Cardiac muscle cell (in vitro differentiated cells and primary cell): ENCODE measurements around the gene ERBB4. TPM values are rescaled to one million over a fixed set of nuclear protein-coding genes. Genes with fewer than 3 reads are reported as not detected.
"Not testable (repeated sequence)": the region's sequence is repeated elsewhere in the genome, so short reads cannot be mapped to it uniquely, and the experiment has no call there.

Experiments used
- DNase-seq, 2 donors: peaks; one replicate each; pipeline versions ENCODE4 v3.0.0 to v3.0.0-alpha.2; 2010 to 2017; ENCODE audit warnings: low read depth in 1 of 2, low spot score in 1 of 2
- H3K27ac ChIP-seq: fragments of 200-600 bp; sonication (generic); 2 replicates; pipeline ENCODE4 v1.5.1; 2016
- H3K27me3 ChIP-seq: fragments of 200-600 bp; sonication (generic); 2 replicates; pipeline ENCODE4 v1.6.0; 2016; ENCODE audit warnings: control low read depth
- H3K36me3 ChIP-seq: fragments of 200-600 bp; sonication (generic); 2 replicates; pipeline ENCODE4 v1.5.1; 2016; ENCODE audit warnings: control low read depth
- H3K4me1 ChIP-seq: fragments of 200-600 bp; sonication (generic); 2 replicates; pipeline ENCODE4 v1.8.1; 2017; ENCODE audit warnings: low read depth, mild to moderate bottlenecking, mixed run types
- H3K4me3 ChIP-seq: fragments of 200-600 bp; sonication (generic); 2 replicates; pipeline ENCODE4 v1.5.1; 2016; ENCODE audit warnings: mild to moderate bottlenecking
- H3K9me3 ChIP-seq: fragments of 200-600 bp; sonication (generic); 2 replicates; pipeline ENCODE4 v1.5.1; 2017; ENCODE audit warnings: low read depth, mild to moderate bottlenecking, control low read depth
- CTCF ChIP-seq: IDR thresholded peaks from 2 replicates; pipeline ENCODE4 v1.5.1; 2012; ENCODE audit warnings: low read depth, mild to moderate bottlenecking, low read length
- polyA plus RNA-seq: library from polyadenylated mRNA; unstranded; fragments of >200 nt; fragmentation: Nextera tagmentation; extraction: Ambion mirVana; gene quantifications from 2 replicates; pipeline ENCODE4 v1.2.1, GENCODE V29; 2016
- total RNA-seq: library from RNA; depleted of rRNA; stranded (reverse); fragments of >200 nt; gene quantifications from 2 replicates; pipeline ENCODE4 v1.2.3, GENCODE V29; 2016

ERBB4 gene
- total and polyA plus RNA-seq, 2 experiments from 2014 or later, result 38.1 to 42.1 TPM

DNA sequence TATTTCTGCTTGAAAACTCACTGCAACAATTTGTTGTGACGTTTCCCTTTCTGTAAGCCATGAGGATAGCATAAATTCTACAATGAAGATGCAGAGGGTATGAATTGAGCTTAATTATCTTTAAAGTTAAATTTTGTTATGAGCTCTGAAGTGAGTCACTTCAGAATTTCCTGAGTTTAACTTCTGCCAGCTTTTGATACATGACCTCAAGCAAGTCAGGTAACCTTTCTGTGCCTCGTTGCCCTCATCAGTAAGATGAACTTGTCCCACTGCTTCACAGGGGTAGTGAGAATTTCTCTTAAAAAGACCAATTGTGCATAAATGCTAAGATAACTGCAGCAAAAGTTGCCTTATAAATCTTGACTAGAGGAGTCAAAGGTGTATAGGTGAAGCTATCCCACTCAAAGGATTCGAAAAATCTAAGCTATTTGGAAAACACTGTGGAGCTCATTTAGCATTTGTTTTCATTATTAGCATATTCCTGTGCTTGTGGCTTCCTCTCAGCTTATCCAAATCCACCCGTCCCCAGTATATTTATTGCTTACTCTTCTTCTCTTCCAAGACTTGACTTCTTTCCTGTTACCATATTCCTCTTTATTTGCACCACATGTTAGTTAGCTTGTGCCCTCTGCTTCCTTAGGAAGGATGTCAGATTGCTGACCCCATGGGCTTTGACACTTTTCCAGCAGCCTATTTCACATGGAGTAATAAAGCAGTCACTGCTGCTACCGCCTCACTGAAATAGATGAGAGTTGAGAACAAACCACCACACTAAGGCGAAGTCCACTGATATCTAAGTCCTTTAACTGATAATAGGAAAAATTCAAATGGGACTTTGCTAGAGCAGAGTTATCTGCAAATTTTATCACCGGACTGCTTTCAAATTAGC, 428.6 kb downstream of the ERBB4 start:
- Histone ChIP-seq H3K4me1 (no peaks in the 10 kb centered on the region), H3K9me3 (no peaks in the 10 kb centered on the region), H3K36me3 (no peaks in the 10 kb centered on the region), H3K27ac (no peak overlapping the region), H3K27me3 (no peaks in the 10 kb centered on the region), H3K4me3 (no peak overlapping the region)
- TF ChIP-seq CTCF, result no peak
- no peak for DNase-seq

DNA sequence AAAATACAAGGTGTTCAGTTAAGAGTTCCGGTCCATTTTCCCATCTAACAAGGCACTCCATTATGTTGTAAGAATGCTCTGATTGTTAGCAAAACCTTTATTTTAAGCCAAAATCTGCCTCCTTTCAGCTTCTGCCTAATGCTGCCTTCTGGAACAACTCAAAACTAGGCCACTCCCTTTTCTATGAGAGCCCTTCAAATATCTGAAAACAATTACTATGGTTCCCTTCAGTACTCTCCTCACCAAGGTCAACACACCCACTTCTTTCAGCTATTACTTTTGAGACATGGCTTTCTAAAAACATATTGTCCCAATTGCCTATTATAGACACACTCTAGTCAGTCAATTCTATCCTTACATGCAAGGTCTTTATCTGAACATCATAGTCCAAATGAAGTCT, 429.4 kb downstream of the ERBB4 start:
- no peaks in the 10 kb centered on the region for H3K36me3 ChIP-seq
- no peak for DNase-seq
- no peaks in the 10 kb centered on the region for H3K27me3 ChIP-seq
- no peak overlapping the region for H3K4me3 ChIP-seq
- no peak for TF ChIP-seq CTCF
- H3K4me1 ChIP-seq, result no peaks in the 10 kb centered on the region
- no peaks in the 10 kb centered on the region for H3K9me3 ChIP-seq
- H3K27ac ChIP-seq, result no peak overlapping the region

- no peak overlapping the region for H3K27ac ChIP-seq
- no peak for TF ChIP-seq CTCF
- H3K4me3 ChIP-seq, result no peak overlapping the region
- no peaks in the 10 kb centered on the region for H3K9me3 ChIP-seq
- no peak for DNase-seq
- H3K27me3 ChIP-seq, result no peaks in the 10 kb centered on the region
- H3K4me1 ChIP-seq, result no peaks in the 10 kb centered on the region
- H3K36me3 ChIP-seq, result no peaks in the 10 kb centered on the region
Measured at GRCh38 chr2:212107989-212108388, 430.6 kb downstream of the ERBB4 start.

GRCh38 chr2:212107014-212107413, 431.6 kb downstream of the ERBB4 start:
- no peak for TF ChIP-seq CTCF
- Histone ChIP-seq H3K27me3 (no peaks in the 10 kb centered on the region), H3K4me1 (no peaks in the 10 kb centered on the region), H3K4me3 (no peak overlapping the region), H3K36me3 (no peaks in the 10 kb centered on the region), H3K9me3 (no peaks in the 10 kb centered on the region), H3K27ac (no peak overlapping the region)
- no peak for DNase-seq

- not testable (repeated sequence) for DNase-seq, H3K9me3 ChIP-seq, H3K27ac ChIP-seq, H3K36me3 ChIP-seq, H3K4me1 ChIP-seq, H3K4me3 ChIP-seq, H3K27me3 ChIP-seq
Measured at GRCh38 chr2:212106536-212106935, 432.1 kb downstream of the ERBB4 start.

DNA sequence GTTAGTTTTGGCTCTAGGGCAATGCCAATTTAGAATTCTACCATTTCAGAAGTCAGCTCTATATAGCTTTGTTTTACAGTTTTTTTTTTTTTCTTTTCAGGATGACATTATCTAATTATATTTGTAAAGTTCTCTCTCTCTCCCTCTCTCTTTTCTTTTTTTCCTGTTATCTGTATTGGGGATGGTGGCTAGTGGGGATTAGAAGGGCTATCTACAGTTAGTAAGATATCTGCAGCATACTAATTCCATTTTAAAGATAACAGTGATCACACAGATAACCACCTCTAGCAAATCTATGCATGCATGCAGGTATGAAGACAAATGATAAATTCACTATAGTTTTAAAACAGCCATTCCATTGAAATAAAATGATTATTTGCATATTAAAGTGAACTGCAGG, 438.9 kb downstream of the ERBB4 start:
- no peaks in the 10 kb centered on the region for H3K9me3 ChIP-seq
- H3K4me3 ChIP-seq, result no peak overlapping the region
- no peak for DNase-seq
- no peaks in the 10 kb centered on the region for H3K27me3 ChIP-seq
- no peak for TF ChIP-seq CTCF
- no peaks in the 10 kb centered on the region for H3K4me1 ChIP-seq
- no peak overlapping the region for H3K27ac ChIP-seq
- no peaks in the 10 kb centered on the region for H3K36me3 ChIP-seq
